OCI-LY1 (cell line): Measurements from ENCODE around the gene GORAB.

ENCODE experiments used
- H2AFZ ChIP-seq: fragments of 200-600 bp; sonication (generic), shearing (Covaris generic); 2 replicates; pipeline ENCODE4 v1.6.0; 2014; ENCODE audit warnings: antibody characterized with exemption, mild to moderate bottlenecking, low read length
- H3F3A ChIP-seq: fragments of 200-600 bp; sonication (generic), shearing (Covaris generic); 2 replicates; pipeline ENCODE4 v1.6.0; 2014; ENCODE audit warnings: mild to moderate bottlenecking, antibody characterized with exemption, low read length, moderate library complexity; ENCODE audit not compliant: insufficient read depth
- H3K27ac ChIP-seq: fragments of 200-600 bp; sonication (generic); 2 replicates; pipeline ENCODE4 v1.5.1; 2014; ENCODE audit warnings: low read length, mixed run types, mild to moderate bottlenecking, low read depth; ENCODE audit not compliant: poor library complexity, severe bottlenecking
- H3K27me3 ChIP-seq: fragments of 200-600 bp; sonication (generic); 2 replicates; pipeline ENCODE4 v1.6.0; 2014; ENCODE audit warnings: antibody characterized with exemption, mild to moderate bottlenecking, low read length, moderate library complexity; ENCODE audit not compliant: insufficient read depth
- H3K36me3 ChIP-seq: fragments of 200-600 bp; sonication (generic); 2 replicates; pipeline ENCODE4 v1.6.1; 2014; ENCODE audit warnings: mild to moderate bottlenecking, antibody characterized with exemption, low read length, moderate library complexity, mixed read lengths; ENCODE audit not compliant: insufficient read depth
- H3K4me1 ChIP-seq: fragments of 200-600 bp; sonication (generic); 2 replicates; pipeline ENCODE4 v1.5.1; 2014; ENCODE audit warnings: mild to moderate bottlenecking, low read length, moderate library complexity; ENCODE audit not compliant: insufficient read depth, severe bottlenecking
- H3K4me2 ChIP-seq: fragments of 200-600 bp; sonication (generic), shearing (Covaris generic); 2 replicates; pipeline ENCODE4 v1.6.1; 2014; ENCODE audit warnings: low read length
- H3K4me3 ChIP-seq: fragments of 200-600 bp; sonication (generic); 2 replicates; pipeline ENCODE4 v1.5.1; 2014; ENCODE audit warnings: low read length, low read depth, mild to moderate bottlenecking, mixed read lengths; ENCODE audit not compliant: poor library complexity, severe bottlenecking
- H3K79me2 ChIP-seq: fragments of 200-600 bp; shearing (Covaris generic); 2 replicates; pipeline ENCODE4 v1.6.1; 2016; ENCODE audit warnings: mixed run types, low read length, mixed read lengths; ENCODE audit not compliant: insufficient read depth
- H3K9ac ChIP-seq: fragments of 200-600 bp; sonication (generic), shearing (Covaris generic); 2 replicates; pipeline ENCODE4 v1.6.1; 2014; ENCODE audit warnings: mild to moderate bottlenecking, low read length, mixed read lengths
- H3K9me2 ChIP-seq: fragments of 200-600 bp; sonication (generic), shearing (Covaris generic); 2 replicates; pipeline ENCODE4 v1.6.1; 2014; ENCODE audit warnings: low read depth, mild to moderate bottlenecking, low read length, mixed read lengths
- H3K9me3 ChIP-seq: fragments of 200-600 bp; shearing (Covaris generic); 2 replicates; pipeline ENCODE4 v1.6.1; 2014; ENCODE audit warnings: low read length, mixed read lengths
- H4K20me1 ChIP-seq: fragments of 200-600 bp; sonication (generic), shearing (Covaris generic); 2 replicates; pipeline ENCODE4 v1.6.0; 2016; ENCODE audit warnings: mild to moderate bottlenecking, low read length; ENCODE audit not compliant: insufficient read depth
- EZH2 ChIP-seq: fragments of 200-600 bp; sonication (generic), shearing (Covaris generic); IDR thresholded peaks from 2 replicates; pipeline ENCODE4 v1.8.0; 2017; ENCODE audit warnings: borderline replicate concordance, mixed run types, mild to moderate bottlenecking, antibody characterized with exemption, low read length, moderate library complexity, mixed read lengths

Gene GORAB

DNA sequence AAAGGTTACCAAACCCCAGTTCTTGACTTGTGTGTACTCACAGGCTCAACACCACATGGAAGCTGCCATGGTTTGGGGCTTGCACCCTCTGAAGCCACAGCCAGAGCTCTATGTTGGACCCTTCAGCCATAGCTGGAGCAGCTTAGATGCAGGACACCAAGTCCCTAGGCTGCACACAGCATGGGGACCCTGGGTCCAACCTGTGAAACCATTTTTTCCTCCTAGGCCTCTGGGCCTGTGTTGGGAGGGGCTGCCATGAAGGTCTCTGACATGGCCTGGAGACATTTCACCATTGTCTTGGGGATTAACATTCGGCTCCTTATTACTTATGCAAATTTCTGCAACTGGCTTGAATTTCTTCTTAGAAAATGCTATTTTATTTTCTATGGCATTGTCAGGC is 69.9 kb downstream of the GORAB start:
- Histone ChIP-seq H4K20me1 (no peaks in the 10 kb centered on the region), H3K9me2 (no peaks in the 10 kb centered on the region), H3K4me2 (no peak overlapping the region), H3K27me3 (no peaks in the 10 kb centered on the region), H3K4me3 (no peak overlapping the region), H2AFZ (no peak overlapping the region), H3K27ac (no peak overlapping the region), H3K79me2 (no peaks in the 10 kb centered on the region), H3K36me3 (no peaks in the 10 kb centered on the region), H3K4me1 (no peaks in the 10 kb centered on the region), H3F3A (no peaks in the 10 kb centered on the region), H3K9ac (no peak overlapping the region), H3K9me3 (no peaks in the 10 kb centered on the region)
- no peak for TF ChIP-seq EZH2
